Natural killer cell (primary cell): ENCODE measurements around the gene PPP2R2C. TPM values are rescaled to one million over a fixed set of nuclear protein-coding genes. Genes with fewer than 3 reads are reported as not detected.

ENCODE experiments used
- ATAC-seq, 3 donors: fragments of 150-1000 bp in 2 of 3; fragments of 200-7000 bp in 1 of 3; cut with Tn5 transposase; 1 replicate in 1 of 3; 2 replicates in 2 of 3; pipeline ENCODE4 v1.10.0; 2021; ENCODE audit warnings: mild to moderate bottlenecking in 2 of 3, moderate library complexity in 2 of 3
- DNase-seq, 2 donors: peaks; one replicate each; pipeline versions ENCODE4 v3.0.0 to v3.0.0-alpha.2; 2013 to 2021; ENCODE audit warnings: mixed read lengths in 1 of 2
- H3K27ac ChIP-seq: one replicate; pipeline ENCODE4 v1.5.1; 2013; ENCODE audit warnings: mild to moderate bottlenecking, low read length
- H3K27me3 ChIP-seq: one replicate; pipeline ENCODE4 v1.6.1; 2013; ENCODE audit warnings: low read length; ENCODE audit not compliant: control insufficient read depth, insufficient read depth
- H3K36me3 ChIP-seq: one replicate; pipeline ENCODE4 v1.6.1; 2013; ENCODE audit warnings: low read length; ENCODE audit not compliant: control insufficient read depth, insufficient read depth
- H3K4me1 ChIP-seq: one replicate; pipeline ENCODE4 v1.6.1; 2013; ENCODE audit warnings: low read length; ENCODE audit not compliant: control insufficient read depth, insufficient read depth
- H3K4me3 ChIP-seq: one replicate; pipeline ENCODE4 v1.5.1; 2013; ENCODE audit warnings: low read length
- H3K9me3 ChIP-seq: one replicate; pipeline ENCODE4 v1.6.1; 2013; ENCODE audit warnings: low read length; ENCODE audit not compliant: control insufficient read depth, insufficient read depth
- H3K27ac Mint-ChIP-seq, 2 donors: one replicate each; pipeline ENCODE4 v1.8.0; 2022; ENCODE audit warnings: mild to moderate bottlenecking in 2 of 2, mixed read lengths in 2 of 2, moderate library complexity in 1 of 2
- H3K27me3 Mint-ChIP-seq, 2 donors: one replicate each; pipeline ENCODE4 v1.8.0; 2022; ENCODE audit warnings: low read depth in 2 of 2, mixed read lengths in 2 of 2
- H3K36me3 Mint-ChIP-seq: one replicate; pipeline ENCODE4 v1.8.0; 2022; ENCODE audit warnings: mixed read lengths
- H3K4me1 Mint-ChIP-seq, 2 donors: one replicate each; pipeline ENCODE4 v1.8.0; 2022; ENCODE audit warnings: mixed read lengths in 2 of 2
- H3K4me3 Mint-ChIP-seq: one replicate; pipeline ENCODE4 v1.8.0; 2022; ENCODE audit warnings: mild to moderate bottlenecking, moderate library complexity, mixed read lengths
- H3K9me3 Mint-ChIP-seq, 2 donors: one replicate each; pipeline ENCODE4 v1.8.0; 2022; ENCODE audit warnings: mixed read lengths in 2 of 2
- WGBS: methylation state at CpG from one replicate; pipeline ENCODE4 v1.1.7; 2013; ENCODE audit warnings: missing lambda C conversion rate; ENCODE audit not compliant: insufficient coverage; 5-methylcytosine and 5-hydroxymethylcytosine counted together
- intact Hi-C: fragments of 100-400 bp; cut with micrococcal nuclease; formaldehyde crosslinking; loops from one replicate; pipeline ENCODE4 v1.14.2; 2022
- total RNA-seq, 4 donors: library from RNA; stranded (reverse); fragments of 120-200 nt in 1 of 4; gene quantifications; one replicate each; pipeline versions ENCODE4 v1.2.3 to v1.2.4, GENCODE V29; 2013 to 2022
- TF ChIP-seq, protein P1 (sequence below): fragments of 200-600 bp; IDR thresholded peaks from one replicate; pipeline ENCODE4 v1.8.0; 2022; ENCODE audit warnings: antibody characterized with exemption

Gene PPP2R2C
- total RNA-seq, 3 donors from 2014 or later (not counting 1 experiment from before 2014, with no cell fraction given) = not detected

DNA sequence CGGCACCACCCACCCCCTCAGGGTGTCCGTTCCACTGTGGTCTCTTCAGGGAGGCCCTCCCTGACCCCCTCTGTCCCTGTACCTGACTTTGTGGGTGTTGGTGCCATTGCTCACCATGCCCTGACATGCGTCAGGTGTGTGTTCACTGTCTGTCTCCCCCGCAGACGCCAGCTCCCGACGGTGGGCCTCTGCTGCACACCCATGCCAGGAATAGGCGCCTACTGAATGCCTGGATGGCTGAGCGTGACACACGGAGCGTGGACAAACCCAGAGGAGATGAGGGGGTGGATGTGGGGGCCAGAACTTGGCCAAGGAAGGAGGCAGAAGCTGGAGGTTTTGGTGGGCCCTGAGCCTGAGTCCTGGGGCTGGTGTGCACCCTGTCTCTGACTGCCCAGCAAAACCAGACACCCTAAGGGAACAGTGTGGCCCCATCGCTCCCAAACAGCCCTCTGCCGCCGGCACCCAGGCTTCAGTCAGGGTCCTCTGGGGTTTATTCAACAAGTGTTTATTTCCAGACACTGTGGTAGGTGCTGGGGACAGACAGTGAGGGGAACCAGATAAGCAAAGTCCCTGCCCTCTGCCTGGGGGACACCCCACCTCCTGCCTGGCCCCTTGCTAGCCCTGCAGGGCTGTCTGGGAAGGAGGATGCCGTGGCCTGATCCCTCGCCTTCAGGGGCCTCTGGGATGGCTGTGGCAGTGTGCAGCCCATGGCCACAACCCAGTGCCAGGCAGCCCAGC is 125.9 kb downstream of the PPP2R2C start:
- H3K36me3 Mint-ChIP-seq = no peaks in the 10 kb centered on the region
- DNase-seq (no peak), ATAC-seq (no peak)
- Histone ChIP-seq H3K36me3 (no peaks in the 10 kb centered on the region), H3K27me3 (no peaks in the 10 kb centered on the region), H3K4me3 (no peak overlapping the region), H3K4me1 (no peaks in the 10 kb centered on the region), H3K27ac (no peak overlapping the region), H3K9me3 (no peaks in the 10 kb centered on the region)
- no peak overlapping the region for H3K27ac Mint-ChIP-seq
- H3K27me3 Mint-ChIP-seq = peaks cover 0 to 7% of the 10 kb centered on the region in 2 donors
- H3K4me3 Mint-ChIP-seq = no peak overlapping the region
- 86% methylated on average over 16 of the region's 16 CpGs for WGBS
- intact Hi-C loops = no loop called here
- H3K4me1 Mint-ChIP-seq = peaks cover 0 to 8% of the 10 kb centered on the region in 2 donors
- TF ChIP-seq, protein P1, sequence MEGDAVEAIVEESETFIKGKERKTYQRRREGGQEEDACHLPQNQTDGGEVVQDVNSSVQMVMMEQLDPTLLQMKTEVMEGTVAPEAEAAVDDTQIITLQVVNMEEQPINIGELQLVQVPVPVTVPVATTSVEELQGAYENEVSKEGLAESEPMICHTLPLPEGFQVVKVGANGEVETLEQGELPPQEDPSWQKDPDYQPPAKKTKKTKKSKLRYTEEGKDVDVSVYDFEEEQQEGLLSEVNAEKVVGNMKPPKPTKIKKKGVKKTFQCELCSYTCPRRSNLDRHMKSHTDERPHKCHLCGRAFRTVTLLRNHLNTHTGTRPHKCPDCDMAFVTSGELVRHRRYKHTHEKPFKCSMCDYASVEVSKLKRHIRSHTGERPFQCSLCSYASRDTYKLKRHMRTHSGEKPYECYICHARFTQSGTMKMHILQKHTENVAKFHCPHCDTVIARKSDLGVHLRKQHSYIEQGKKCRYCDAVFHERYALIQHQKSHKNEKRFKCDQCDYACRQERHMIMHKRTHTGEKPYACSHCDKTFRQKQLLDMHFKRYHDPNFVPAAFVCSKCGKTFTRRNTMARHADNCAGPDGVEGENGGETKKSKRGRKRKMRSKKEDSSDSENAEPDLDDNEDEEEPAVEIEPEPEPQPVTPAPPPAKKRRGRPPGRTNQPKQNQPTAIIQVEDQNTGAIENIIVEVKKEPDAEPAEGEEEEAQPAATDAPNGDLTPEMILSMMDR = no peak
- H3K9me3 Mint-ChIP-seq = no peaks in the 10 kb centered on the region

DNA sequence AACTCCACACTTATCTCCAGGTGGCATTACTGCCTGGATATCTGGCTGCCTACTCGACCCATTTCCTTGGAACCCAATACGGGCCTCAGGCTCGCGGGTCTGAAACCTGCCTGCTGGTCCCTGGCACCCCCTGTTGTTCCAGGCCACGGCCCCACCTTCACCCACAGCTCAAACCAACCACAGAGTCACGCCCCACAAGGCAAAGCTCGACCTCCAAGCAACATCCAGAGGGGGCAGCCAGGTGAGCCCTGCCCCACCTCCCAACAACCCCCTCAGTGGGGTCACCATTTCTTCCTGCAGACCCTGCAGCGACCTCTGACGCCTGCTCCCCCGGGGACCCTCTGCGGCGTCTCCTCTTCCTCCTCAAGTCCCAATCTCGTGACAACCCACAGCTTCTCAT is 126.5 kb downstream of the PPP2R2C start:
- no peak for ATAC-seq
- Mint-ChIP-seq H3K9me3 (no peaks in the 10 kb centered on the region), H3K27ac (no peak overlapping the region), H3K27me3 (peaks cover 0 to 9% of the 10 kb centered on the region in 2 donors), H3K4me1 (peaks cover 1 to 13% of the 10 kb centered on the region in 2 donors), H3K4me3 (no peak overlapping the region), H3K36me3 (no peaks in the 10 kb centered on the region)
- intact Hi-C loops = no loop called here
- H3K36me3 ChIP-seq = no peaks in the 10 kb centered on the region
- no peaks in the 10 kb centered on the region for H3K9me3 ChIP-seq
- no peak for DNase-seq
- no peak overlapping the region for H3K4me3 ChIP-seq
- no peaks in the 10 kb centered on the region for H3K27me3 ChIP-seq
- no peak overlapping the region for H3K27ac ChIP-seq
- TF ChIP-seq, protein P1 = no peak
- WGBS = 77% methylated on average over 13 of the region's 13 CpGs
- H3K4me1 ChIP-seq = no peaks in the 10 kb centered on the region

DNA sequence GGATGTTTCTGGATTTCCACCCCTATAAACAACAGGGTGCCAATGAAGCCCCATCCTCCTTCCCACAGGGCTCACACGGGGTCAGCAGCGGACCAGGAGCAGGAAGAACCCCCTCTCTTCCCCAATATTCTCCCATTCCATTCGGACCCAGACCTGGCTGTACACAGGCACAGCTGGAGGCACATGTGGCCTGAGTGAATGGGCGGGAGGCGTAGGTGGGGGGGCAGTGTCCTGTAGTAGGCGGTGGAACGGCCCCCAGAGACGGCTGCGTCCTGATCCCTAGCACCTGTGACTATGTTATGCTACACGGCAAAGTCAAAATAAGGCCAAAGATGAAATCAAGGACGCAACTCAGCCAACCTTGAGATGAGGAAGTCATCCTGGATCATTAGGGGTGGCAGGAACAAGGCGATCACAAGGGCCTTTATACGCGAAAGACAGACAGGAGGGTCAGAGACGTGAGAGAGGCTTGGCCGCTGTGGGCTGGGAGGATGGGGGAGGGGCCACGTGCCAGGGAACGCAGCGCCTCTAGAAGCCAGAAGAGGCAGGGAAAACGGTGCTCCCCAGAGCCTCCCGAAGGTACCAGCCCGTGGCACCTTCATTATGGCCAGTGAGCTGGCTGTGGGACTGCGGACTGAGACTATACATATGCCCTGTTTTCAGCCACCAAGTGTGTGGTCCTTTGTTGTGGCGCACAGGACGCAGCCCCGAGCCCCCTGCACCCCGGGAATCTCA is 127.2 kb downstream of the PPP2R2C start:
- no peak for ATAC-seq
- Histone ChIP-seq H3K27ac (no peak overlapping the region), H3K9me3 (no peaks in the 10 kb centered on the region), H3K27me3 (no peaks in the 10 kb centered on the region), H3K4me1 (no peaks in the 10 kb centered on the region), H3K36me3 (no peaks in the 10 kb centered on the region), H3K4me3 (no peak overlapping the region)
- H3K9me3 Mint-ChIP-seq = no peaks in the 10 kb centered on the region
- no peaks in the 10 kb centered on the region for H3K36me3 Mint-ChIP-seq
- TF ChIP-seq, protein P1 = no peak
- DNase-seq = no peak
- H3K27me3 Mint-ChIP-seq = peaks cover 0 to 9% of the 10 kb centered on the region in 2 donors
- no peak overlapping the region for H3K4me3 Mint-ChIP-seq
- intact Hi-C loops = no loop called here
- H3K27ac Mint-ChIP-seq = no peak overlapping the region
- H3K4me1 Mint-ChIP-seq = peaks cover 7 to 18% of the 10 kb centered on the region in 2 donors
- 81% methylated on average over 27 of the region's 27 CpGs for WGBS
